Pancreas (tissue), 10 donors: ENCODE measurements around the gene ITPR1. TPM values are rescaled to one million over a fixed set of nuclear protein-coding genes. Genes with fewer than 3 reads are reported as not detected.

Experiments used
- ATAC-seq, 4 donors: fragments of 200-7000 bp; cut with Tn5 transposase; one replicate each; pipeline versions ENCODE4 v1.8.0 to v1.9.1; 2020; ENCODE audit warnings: mild to moderate bottlenecking in 4 of 4, moderate library complexity in 4 of 4
- DNase-seq, 6 donors: peaks; one replicate each; pipeline ENCODE4 v3.0.0-alpha.2; 2020
- FAIRE-seq: peaks from 2 replicates; lab custom pipeline; 2012; peaks lifted over from hg19 to GRCh38; lab: Jason Lieb, UNC
- H3K27ac ChIP-seq, 4 donors: fragments of 200-600 bp; sonication (generic); 1 replicate in 3 of 4; 2 replicates in 1 of 4; pipeline versions ENCODE4 v1.5.0 to v1.8.0; 2020
- H3K27me3 ChIP-seq, 4 donors: fragments of 200-600 bp; one replicate each; pipeline ENCODE4 v1.8.0; 2021
- H3K36me3 ChIP-seq, 3 donors: fragments of 200-600 bp; sonication (generic) in 1 of 3; one replicate each; pipeline versions ENCODE4 v1.5.0 to v1.8.0; 2020 to 2021
- H3K4me1 ChIP-seq, 3 donors: fragments of 200-600 bp; one replicate each; pipeline ENCODE4 v1.8.0; 2021
- H3K4me3 ChIP-seq, 4 donors: fragments of 200-600 bp; sonication (generic) in 2 of 4; one replicate each; pipeline versions ENCODE4 v1.5.0 to v1.8.0; 2020 to 2021
- H3K9me3 ChIP-seq, 4 donors: fragments of 200-600 bp; one replicate each; pipeline ENCODE4 v1.8.0; 2021
- CTCF ChIP-seq, 4 donors: fragments of 200-600 bp; sonication (generic) in 3 of 4; IDR thresholded peaks; one replicate each; pipeline versions ENCODE4 v1.5.0 to v1.8.0; 2021; ENCODE audit warnings: antibody characterized with exemption in 4 of 4
- WGBS, 2 donors: extraction: QIAGEN DNeasy Blood & Tissue Kit; methylation state at CpG; one replicate each; pipeline ENCODE4 v1.1.7; 2013; 5-methylcytosine and 5-hydroxymethylcytosine counted together
- intact Hi-C, 3 donors: fragments of 100-400 bp; cut with DNase I; formaldehyde crosslinking; loops; one replicate each; pipeline versions ENCODE4 v1.11.1 to v1.14.2; 2022
- polyA plus RNA-seq, 2 donors: library from polyadenylated mRNA; stranded (reverse); fragments of 200-250 nt; gene quantifications; one replicate each; pipeline ENCODE4 v1.2.3, GENCODE V29; 2013
- total RNA-seq, 6 donors: library from RNA; stranded (reverse); fragmentation: NEBNext Ultra II Directional in 4 of 6; extraction: Animal tissue kit (Norgen Biotek cat#: 25700) in 4 of 6; gene quantifications; one replicate each; pipeline versions ENCODE4 v1.2.1 to v1.2.4, GENCODE V29; 2021 to 2023
- donor health status: healthy with polysubstance abuse.
- donor health status: DM: no; HTN: no; CAD: no; lungs with moderate emphysema.
- donor health status: DM: no; HTN: no; CAD: no.
- donor health status: control.
- donor health status: control.
- donor health status: Bipolar disorder and iron deficiency.
- donor health status: DM: yes; HTN: yes; CAD: no.
- donor health status: DM: no; HTN: no; CAD: no.
- donor health status: DM: no; HTN: no; CAD: no.
- donor health status: DM: yes; HTN: yes; CAD: no.

The ITPR1 gene
- total and polyA plus RNA-seq, 8 donors = 4.5 to 19.1 (median 10.1) TPM

GRCh38 chr3:4613366-4613765 is 120.2 kb downstream of the ITPR1 start:
- FAIRE-seq = no peak
- TF ChIP-seq CTCF (IDR thresholded peaks at IDR 0.05) = no peak
- WGBS, 2 donors = 62 to 72% methylated on average over 3 of the region's 3 CpGs
- intact Hi-C loops = no loop called here
- H3K9me3 ChIP-seq = no peaks in the 10 kb centered on the region
- H3K4me3 ChIP-seq = no peak overlapping the region
- H3K36me3 ChIP-seq = no peaks in the 10 kb centered on the region
- ATAC-seq = no peak
- no peak for DNase-seq
- no peak overlapping the region for H3K27ac ChIP-seq
- no peaks in the 10 kb centered on the region for H3K4me1 ChIP-seq
- no peaks in the 10 kb centered on the region for H3K27me3 ChIP-seq

- H3K27me3 ChIP-seq = no peaks in the 10 kb centered on the region
- H3K4me1 ChIP-seq = no peaks in the 10 kb centered on the region
- DNase-seq (no peak), FAIRE-seq (no peak), ATAC-seq (no peak)
- WGBS, 2 donors = 40 to 57% methylated on average over 5 of the region's 5 CpGs
- H3K9me3 ChIP-seq = no peaks in the 10 kb centered on the region
- H3K27ac ChIP-seq = no peak overlapping the region
- intact Hi-C loops = no loop called here
- H3K4me3 ChIP-seq = no peak overlapping the region
- H3K36me3 ChIP-seq = no peaks in the 10 kb centered on the region
- no peak for TF ChIP-seq CTCF (IDR thresholded peaks at IDR 0.05)
Measured at GRCh38 chr3:4614070-4614469, 120.9 kb downstream of the ITPR1 start.

- Histone ChIP-seq H3K27ac (no peak overlapping the region), H3K4me3 (no peak overlapping the region), H3K36me3 (no peaks in the 10 kb centered on the region), H3K9me3 (no peaks in the 10 kb centered on the region), H3K27me3 (no peaks in the 10 kb centered on the region), H3K4me1 (no peaks in the 10 kb centered on the region)
- 69 to 88% methylated on average over 3 of the region's 3 CpGs for WGBS, 2 donors
- DNase-seq (no peak), ATAC-seq (no peak), FAIRE-seq (no peak)
- no peak for TF ChIP-seq CTCF (IDR thresholded peaks at IDR 0.05)
- intact Hi-C loops = no loop called here
Measured at GRCh38 chr3:4614927-4615326, 121.8 kb downstream of the ITPR1 start.

DNA sequence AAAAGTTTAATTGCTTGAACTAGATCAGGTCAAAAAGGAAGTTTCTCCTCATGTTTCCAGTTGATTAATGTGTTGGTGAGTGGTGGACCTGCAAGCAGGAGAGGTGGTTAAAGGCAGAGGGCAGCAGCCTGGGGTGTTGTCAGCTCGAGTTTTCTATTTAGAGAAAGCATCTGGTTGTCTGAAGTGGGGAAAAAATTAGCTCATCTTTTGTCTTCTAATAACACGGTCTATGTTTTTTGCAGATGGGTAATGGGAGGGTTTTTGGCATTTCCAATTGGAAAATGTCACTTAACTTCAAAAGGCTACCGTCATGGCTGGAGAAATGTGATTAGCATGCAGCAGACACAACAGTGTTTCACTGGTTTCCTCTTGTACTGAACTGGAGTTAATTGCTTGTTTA is 122.6 kb downstream of the ITPR1 start:
- 43 to 58% methylated on average over 3 of the region's 3 CpGs for WGBS, 2 donors
- Histone ChIP-seq H3K36me3 (no peaks in the 10 kb centered on the region), H3K4me1 (no peaks in the 10 kb centered on the region), H3K27ac (no peak overlapping the region), H3K27me3 (no peaks in the 10 kb centered on the region), H3K4me3 (no peak overlapping the region), H3K9me3 (no peaks in the 10 kb centered on the region)
- no peak for ATAC-seq
- intact Hi-C loops = no loop called here
- no peak for FAIRE-seq
- no peak for DNase-seq
- no peak for TF ChIP-seq CTCF (IDR thresholded peaks at IDR 0.05)

- no peak for FAIRE-seq
- no peak for ATAC-seq
- Histone ChIP-seq H3K4me3 (no peak overlapping the region), H3K4me1 (no peaks in the 10 kb centered on the region), H3K9me3 (no peaks in the 10 kb centered on the region), H3K36me3 (no peaks in the 10 kb centered on the region), H3K27me3 (no peaks in the 10 kb centered on the region), H3K27ac (no peak overlapping the region)
- TF ChIP-seq CTCF (IDR thresholded peaks at IDR 0.05) = no peak
- intact Hi-C loops = no loop called here
- DNase-seq = no peak
- WGBS, 2 donors = 70 to 80% methylated on average over 4 of the region's 4 CpGs
Measured at GRCh38 chr3:4623421-4623999, 130.4 kb downstream of the ITPR1 start.
